GM19452 (cell line): ENCODE results near the gene DOCK8.
"Not testable (repeated sequence)": the region's sequence is repeated elsewhere in the genome, so short reads cannot be mapped to it uniquely, and the experiment has no call there.

Source experiments
- ATAC-seq: cut with Tn5 transposase; IDR thresholded peaks from one replicate; pipeline ENCODE4 v1.9.1; 2021; ENCODE audit not compliant: unreplicated experiment

The DOCK8 gene

DNA sequence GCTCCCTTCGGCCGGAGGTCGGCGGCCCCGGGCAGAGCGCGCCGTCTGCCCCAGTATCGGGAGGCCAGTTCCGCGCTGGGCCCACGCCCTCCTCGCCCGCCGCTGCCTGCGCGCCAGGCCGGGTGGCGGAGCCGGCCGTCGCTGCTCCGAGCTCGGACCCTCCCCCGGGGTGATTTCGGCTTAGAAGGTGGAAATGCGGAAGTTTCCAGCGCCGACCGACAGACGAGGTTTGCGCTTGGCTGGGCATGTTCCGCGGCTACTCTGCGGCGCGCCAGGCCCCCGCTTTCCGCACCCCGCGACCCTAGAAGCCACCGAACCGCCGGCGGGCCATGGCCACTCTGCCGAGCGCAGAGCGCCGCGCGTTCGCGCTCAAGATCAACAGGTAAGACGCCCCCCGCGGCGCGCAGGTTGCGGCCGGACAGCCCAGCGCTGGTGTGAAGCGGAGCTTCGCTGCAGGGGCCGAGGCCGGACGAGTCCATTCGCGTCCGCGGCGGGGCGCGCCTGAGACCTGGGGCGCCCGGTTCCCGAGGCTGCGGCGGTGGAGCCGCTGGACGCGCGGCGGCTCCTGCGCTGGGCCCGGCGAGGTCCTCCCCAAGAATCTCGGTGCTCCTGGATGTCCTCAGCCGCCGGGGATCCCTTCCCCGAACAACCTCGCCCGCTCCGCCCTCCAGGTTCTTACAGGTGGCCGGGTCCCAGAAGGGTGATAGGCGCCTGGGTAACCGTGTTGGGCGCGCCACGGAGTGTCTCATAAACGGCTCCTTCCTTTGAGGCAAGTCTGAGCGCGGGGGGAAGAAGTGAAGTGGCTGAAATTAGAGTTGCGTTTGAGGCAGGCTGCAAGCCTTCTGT is at the start of gene DOCK8:
Gene DOCK8 (plus strand): TSS at position 218 of the 846 bp plus-strand sequence. CDS start 112 bp downstream, at position 330.
- peak; percentile 85 for ATAC-seq

DNA sequence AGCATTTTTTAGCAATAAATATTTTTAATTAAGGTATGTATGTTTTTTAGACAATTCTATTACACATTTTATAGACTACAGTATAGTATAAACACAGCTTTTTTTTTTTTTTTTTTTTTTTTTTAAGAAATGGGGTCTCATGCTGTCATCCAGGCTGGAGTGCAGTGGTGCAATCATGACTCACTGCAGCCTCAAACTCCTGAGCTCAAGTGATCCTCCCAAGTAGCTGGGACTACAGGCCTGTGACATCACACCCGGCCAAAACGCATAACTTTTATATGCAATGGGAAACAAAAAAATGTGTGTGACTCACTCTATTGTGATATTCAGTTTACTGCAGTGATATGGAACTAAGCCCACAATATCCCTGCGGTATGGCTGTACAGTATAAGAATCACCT is 44.9 kb upstream of the DOCK8 start:
- ATAC-seq: not testable (repeated sequence)

- not testable (repeated sequence) for ATAC-seq
These were observed 36.4 kb upstream of the DOCK8 start for GRCh38 chr9:178140-178825.

DNA sequence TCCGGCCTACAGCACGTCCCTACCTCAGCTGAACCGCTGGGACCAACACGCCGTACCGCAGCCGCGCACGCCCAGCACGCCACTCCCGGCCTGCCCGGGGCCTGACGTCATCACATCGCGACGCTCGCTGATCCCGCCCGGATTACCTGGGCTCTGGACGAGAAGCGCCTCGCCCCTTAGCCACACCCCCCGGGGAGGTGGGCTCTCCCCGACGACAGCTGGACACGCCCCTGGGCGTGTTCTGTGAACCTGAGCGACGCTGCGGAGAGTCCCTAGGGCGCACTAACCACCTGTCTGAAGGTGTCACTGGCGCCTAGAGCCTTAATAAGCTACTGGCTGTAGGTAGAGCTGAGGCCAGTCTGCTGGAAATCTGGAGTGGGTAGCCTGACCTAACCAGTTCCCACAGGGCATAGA is 35.7 kb upstream of the DOCK8 start, which contains the start of gene ZNG1A:
Gene ZNG1A (minus strand): TSS at position 87 of the 414 bp plus-strand sequence. CDS start 87 bp downstream, outside the sequence.
- not testable (repeated sequence) for ATAC-seq

DNA sequence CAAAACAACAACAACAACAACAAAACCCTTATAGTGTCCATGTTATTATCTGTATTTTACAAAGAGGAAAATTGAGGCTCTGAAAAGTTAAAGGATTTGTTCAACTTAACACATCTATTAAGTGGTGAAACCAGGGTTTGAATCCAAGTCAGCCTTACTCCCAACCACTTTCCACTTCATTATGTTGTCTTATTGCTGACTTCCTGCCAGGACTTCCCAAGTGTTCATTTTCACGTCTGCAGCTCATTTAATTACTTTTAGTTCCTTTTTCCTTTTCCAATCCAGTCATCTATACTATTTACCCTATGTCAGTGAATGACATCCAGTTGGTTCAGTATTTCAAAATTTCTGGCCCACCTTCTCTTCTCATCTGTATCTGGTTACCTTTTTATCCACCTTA is 15.1 kb upstream of the DOCK8 start:
- ATAC-seq: not testable (repeated sequence)

- ATAC-seq: no peak
These were observed 8.2 kb upstream of the DOCK8 start for GRCh38 chr9:206481-206880.

GRCh38 chr9:209143-209758 is 5.4 kb upstream of the DOCK8 start:
- ATAC-seq: no peak

GRCh38 chr9:211036-211435 is 3.6 kb upstream of the DOCK8 start:
- ATAC-seq: no peak

DNA sequence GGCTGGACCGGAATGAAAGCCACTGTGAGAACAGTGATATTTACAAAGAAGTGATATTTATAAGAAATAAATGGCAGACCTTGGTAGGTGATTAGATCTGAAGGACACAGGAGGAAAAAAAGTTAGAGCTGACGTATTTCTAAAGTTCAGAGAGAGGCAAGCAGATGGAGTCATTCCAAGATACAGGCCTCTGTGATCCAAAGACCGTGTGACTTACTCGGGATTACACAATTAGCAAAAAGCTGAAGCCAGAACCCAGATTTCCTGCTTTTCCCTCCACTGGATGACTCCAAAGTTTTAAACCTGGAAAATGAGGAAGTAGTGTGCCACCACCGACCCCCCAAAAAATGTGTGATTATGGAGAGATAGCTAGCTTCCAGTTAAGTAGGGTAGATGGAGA is 3.1 kb upstream of the DOCK8 start:
- ATAC-seq: no peak

DNA sequence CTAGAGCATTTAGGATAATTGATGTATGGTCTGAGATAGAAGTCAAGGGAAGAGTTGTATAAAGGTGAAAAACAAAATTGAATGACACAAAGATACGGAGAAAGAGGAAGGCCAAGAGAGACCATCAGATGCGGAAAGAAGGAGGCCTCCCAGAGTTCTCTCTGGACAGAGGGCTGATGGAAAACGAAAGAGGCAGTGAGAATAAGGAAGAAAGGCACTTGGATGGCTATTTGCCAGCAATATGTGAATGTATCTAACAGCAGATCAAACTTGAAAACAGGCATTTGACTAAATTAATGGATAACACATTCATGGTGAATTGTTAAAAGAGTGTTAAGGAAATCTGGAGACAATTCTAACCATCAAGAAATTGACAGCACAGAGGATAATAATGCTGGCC is 2.4 kb upstream of the DOCK8 start:
- no peak for ATAC-seq

DNA sequence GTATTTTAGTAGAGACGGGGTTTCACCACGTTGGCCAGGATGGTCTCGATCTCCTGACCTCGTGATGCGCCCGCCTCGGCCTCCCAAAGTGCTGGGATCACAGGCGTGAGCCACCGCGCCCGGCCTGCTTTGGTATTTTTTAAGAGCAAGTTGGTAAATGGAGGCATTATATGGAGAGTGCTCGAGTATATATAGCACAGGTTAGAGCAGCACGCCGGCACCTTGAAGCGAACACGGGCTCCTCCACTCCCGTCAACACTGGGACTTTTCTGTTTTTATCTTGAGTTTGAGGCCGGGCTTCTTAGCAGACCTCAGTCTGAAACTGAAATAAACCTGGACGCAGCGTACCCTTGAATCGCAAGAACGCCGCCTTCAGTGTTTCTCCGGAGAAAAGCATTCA is 764 bp upstream of the DOCK8 start:
- not testable (repeated sequence) for ATAC-seq

DNA sequence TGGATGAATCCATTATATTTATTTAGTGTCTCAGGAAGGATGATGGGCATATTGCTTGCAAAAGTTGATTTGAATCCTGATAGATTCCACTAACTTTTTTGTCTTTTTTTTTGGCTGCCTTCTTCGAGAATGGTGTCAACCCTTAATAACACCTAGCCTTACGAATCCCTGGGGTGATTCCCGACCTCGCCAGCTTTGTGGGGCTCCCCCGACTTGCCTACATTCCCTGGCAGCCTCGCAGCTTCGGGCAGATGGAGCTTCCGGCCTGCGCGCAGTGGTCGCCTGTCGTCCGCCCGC is 366 bp upstream of the DOCK8 start:
- ATAC-seq: no peak

DNA sequence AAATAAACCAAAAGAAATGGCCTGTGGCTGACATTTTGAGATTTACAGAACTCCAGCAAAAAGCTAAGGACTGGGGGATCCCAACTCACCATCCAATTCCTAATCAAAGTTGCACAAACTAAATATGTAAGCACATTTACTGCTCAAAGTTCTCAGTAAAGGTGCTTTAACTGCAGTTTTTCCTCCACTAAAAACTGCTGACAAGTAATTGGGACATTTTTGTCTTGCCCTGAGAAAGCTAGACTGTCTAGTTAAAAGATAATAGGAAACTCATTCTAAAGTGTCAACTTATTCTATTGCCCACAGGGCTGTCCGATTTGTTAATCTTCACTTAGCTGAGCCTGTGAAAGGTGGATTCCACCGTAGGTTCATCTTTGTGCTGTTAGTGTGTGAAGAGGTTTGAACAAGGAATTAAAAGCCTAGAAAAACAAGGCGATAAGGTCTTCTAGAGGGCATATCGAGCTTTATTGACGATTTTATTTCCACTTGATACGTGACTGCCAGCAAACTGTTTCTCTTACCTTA is 1.0 kb downstream of the DOCK8 start:
- ATAC-seq: no peak

DNA sequence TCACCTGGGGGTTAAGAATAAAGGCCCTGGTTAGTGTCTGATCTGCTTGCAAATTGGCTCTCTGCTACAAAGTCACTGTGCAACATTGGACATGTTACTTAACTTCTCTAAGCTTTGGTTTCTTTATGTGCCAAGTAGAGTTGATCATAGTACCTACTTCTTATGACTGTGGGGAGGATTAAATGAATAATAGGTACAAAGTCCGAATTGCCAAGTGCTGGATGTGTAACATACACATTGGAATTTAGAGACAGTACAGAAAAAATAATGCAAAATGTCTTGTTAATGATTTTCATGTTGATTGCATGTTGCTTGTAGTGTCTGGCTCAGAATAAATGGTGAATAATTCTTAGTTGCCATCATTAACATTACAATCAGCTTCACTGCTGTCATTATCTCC is 2.2 kb downstream of the DOCK8 start:
- ATAC-seq: no peak

DNA sequence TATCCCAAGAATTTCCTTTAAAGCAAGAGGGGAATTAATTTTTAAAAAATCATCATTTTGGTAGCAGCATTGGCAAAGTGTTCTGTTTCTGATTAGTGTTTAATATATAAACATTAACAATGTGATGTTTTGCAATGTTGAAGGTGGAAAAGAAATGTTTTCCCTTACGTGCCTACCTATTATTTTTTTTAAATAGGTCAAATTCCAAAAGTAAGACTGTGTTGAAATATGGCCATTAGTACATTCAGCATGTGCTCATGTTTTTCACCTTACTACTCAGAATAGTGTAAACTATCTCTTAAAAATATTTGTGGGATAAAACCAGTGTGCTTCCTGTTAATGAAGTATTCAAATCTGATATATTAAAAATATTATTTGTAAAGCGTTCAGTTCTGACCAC is 3.3 kb downstream of the DOCK8 start:
- ATAC-seq: no peak

- not testable (repeated sequence) for ATAC-seq
These were observed 4.4 kb downstream of the DOCK8 start for GRCh38 chr9:219036-219435.

GRCh38 chr9:219670-220365 is 5.2 kb downstream of the DOCK8 start:
- no peak for ATAC-seq

GRCh38 chr9:221989-222776 is 7.5 kb downstream of the DOCK8 start:
- no peak for ATAC-seq

DNA sequence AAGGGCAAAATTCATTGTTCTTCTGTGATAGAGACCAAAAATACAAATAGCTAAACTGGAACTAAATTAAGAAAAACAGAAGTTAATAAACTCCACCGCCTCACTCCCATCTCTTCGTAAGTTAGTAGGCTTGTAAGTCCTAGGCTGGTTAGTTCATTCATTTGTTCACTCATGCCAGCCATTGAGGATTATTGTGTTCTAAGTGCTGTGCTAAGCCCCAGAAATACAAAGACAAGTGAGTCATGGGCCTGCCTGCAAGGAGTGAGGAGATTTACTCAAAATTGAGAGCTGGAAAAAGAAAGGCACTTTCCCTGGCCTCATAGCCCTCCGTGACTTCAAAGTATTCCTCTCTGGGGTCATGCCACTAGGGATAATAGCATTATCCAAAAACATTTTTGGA is 8.5 kb downstream of the DOCK8 start:
- no peak for ATAC-seq

DNA sequence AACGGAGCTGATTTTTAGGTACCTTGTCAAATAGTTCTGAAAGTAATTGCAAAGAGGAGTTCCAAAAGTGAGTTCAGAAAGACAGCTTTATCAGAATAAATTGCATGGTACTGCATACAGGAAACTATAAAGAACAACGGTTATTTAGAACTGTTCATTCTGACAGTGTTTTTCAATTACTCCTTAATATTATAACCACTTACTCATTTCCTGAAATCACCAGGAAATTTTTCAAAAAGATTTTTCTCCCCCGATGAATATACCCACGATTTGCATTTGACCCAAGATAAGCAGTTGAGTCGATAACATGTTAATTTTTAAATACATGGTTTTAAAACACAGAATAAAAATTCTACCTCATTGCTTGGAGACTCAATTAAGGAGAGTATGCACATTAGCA is 9.4 kb downstream of the DOCK8 start:
- no peak for ATAC-seq
